Panc1 (cell line): Measurements from ENCODE around the gene ARHGEF10L. TPM values are rescaled to one million over a fixed set of nuclear protein-coding genes. Genes with fewer than 3 reads are reported as not detected.
"Not testable (repeated sequence)": the region's sequence is repeated elsewhere in the genome, so short reads cannot be mapped to it uniquely, and the experiment has no call there.

Source experiments
- ATAC-seq: fragments of 200-7000 bp; cut with Tn5 transposase; 2 replicates; pipeline ENCODE4 v1.9.1; 2020; ENCODE audit warnings: mild to moderate bottlenecking, moderate library complexity
- BruUV-seq: library from RNA; stranded (reverse); fragments of 400-500 nt; replicated peaks from 2 replicates; lab custom pipeline; 2021; lab: Mats Ljungman, UMichigan
- CTCF ChIA-PET: fragments of 300-600 bp; sonication (Branson Sonifier 250); formaldehyde crosslinking; loops from one replicate; lab custom pipeline; 2022; ENCODE audit warnings: antibody characterized with exemption; lab: Charles Lee
- POLR2A ChIA-PET: fragments of 300-600 bp; sonication (Branson Sonifier 250); formaldehyde crosslinking; loops from one replicate; lab custom pipeline; 2022; ENCODE audit warnings: antibody characterized with exemption; lab: Charles Lee
- DNase-seq: peaks from one replicate; pipeline ENCODE4 v3.0.0-alpha.2; 2010; ENCODE audit warnings: low read depth, low spot score
- H3K27ac ChIP-seq: 2 replicates; pipeline ENCODE4 v1.5.1; 2011; ENCODE audit warnings: mild to moderate bottlenecking, low read length, inconsistent platforms
- H3K27me3 ChIP-seq: fragments of 200-500 bp; sonication (Bioruptor generic); 2 replicates; pipeline ENCODE4 v1.6.0; 2014; ENCODE audit warnings: low read length, inconsistent platforms; ENCODE audit not compliant: control insufficient read depth, insufficient read depth
- H3K36me3 ChIP-seq: fragments of 200-500 bp; sonication (Bioruptor generic); 2 replicates; pipeline ENCODE4 v1.5.1; 2014; ENCODE audit warnings: inconsistent platforms, mild to moderate bottlenecking, low read length, moderate library complexity; ENCODE audit not compliant: control insufficient read depth, insufficient read depth
- H3K4me1 ChIP-seq: 2 replicates; pipeline ENCODE4 v1.5.1; 2011; ENCODE audit warnings: inconsistent platforms, mild to moderate bottlenecking, low read length, moderate library complexity; ENCODE audit not compliant: control insufficient read depth, insufficient read depth
- H3K4me3 ChIP-seq, 2 experiments: 2 replicates each; pipeline ENCODE4 v1.5.1; 2011 to 2012; ENCODE audit warnings: low read depth in 2 of 2, low read length in 2 of 2, mild to moderate bottlenecking in 2 of 2, inconsistent platforms in 1 of 2, moderate library complexity in 1 of 2
- H3K9me3 ChIP-seq: fragments of 200-500 bp; sonication (Bioruptor generic); 2 replicates; pipeline ENCODE4 v1.5.1; 2014; ENCODE audit warnings: low read depth, mild to moderate bottlenecking, inconsistent platforms, low read length, moderate library complexity; ENCODE audit not compliant: control insufficient read depth, insufficient read depth
- POLR2AphosphoS5 ChIP-seq: IDR thresholded peaks from 2 replicates; pipeline ENCODE4 v1.6.1; 2012; ENCODE audit warnings: mild to moderate bottlenecking, low read depth, low read length, moderate library complexity
- SIN3A ChIP-seq: IDR thresholded peaks from 2 replicates; pipeline ENCODE4 v1.6.1; 2012; ENCODE audit warnings: low read depth, mild to moderate bottlenecking, low read length, moderate library complexity, borderline replicate concordance; ENCODE audit not compliant: insufficient read depth
- TCF7L2 ChIP-seq: IDR thresholded peaks from 2 replicates; pipeline ENCODE4 v1.6.1; 2011; ENCODE audit warnings: mild to moderate bottlenecking, low read depth, low read length, inconsistent platforms
- in situ Hi-C: cut with HindIII; loops from 2 replicates; pipeline ENCODE4 v1.10.0; 2016; ENCODE audit warnings: low sequenced_read_pairs, low pct_unique_long_range_greater_than_20kb
- intact Hi-C: fragments of 100-400 bp; cut with micrococcal nuclease; formaldehyde crosslinking; loops from one replicate; pipeline ENCODE4 v1.10.0; 2022; ENCODE audit not compliant: unreplicated experiment
- total RNA-seq: library from RNA; stranded (reverse); gene quantifications from one replicate; pipeline ENCODE4 v1.2.1, GENCODE V29; 2021; ENCODE audit not compliant: unreplicated experiment
- TF ChIP-seq, protein P1 (sequence below), 2 experiments: IDR thresholded peaks; 2 replicates each; pipeline ENCODE4 v1.6.1; 2011 to 2012; ENCODE audit warnings: low read depth in 2 of 2, control low read depth in 1 of 2, low read length in 1 of 2, mild to moderate bottlenecking in 1 of 2, moderate library complexity in 1 of 2; ENCODE audit not compliant: insufficient read depth in 1 of 2
- TF ChIP-seq, protein P2 (sequence below): fragments of 450-650 bp; IDR thresholded peaks from 2 replicates; pipeline ENCODE4 v1.5.1; 2017; ENCODE audit warnings: mild to moderate bottlenecking

The ARHGEF10L gene
- total RNA-seq, 1 experiment from 2014 or later = 5.9 TPM

DNA sequence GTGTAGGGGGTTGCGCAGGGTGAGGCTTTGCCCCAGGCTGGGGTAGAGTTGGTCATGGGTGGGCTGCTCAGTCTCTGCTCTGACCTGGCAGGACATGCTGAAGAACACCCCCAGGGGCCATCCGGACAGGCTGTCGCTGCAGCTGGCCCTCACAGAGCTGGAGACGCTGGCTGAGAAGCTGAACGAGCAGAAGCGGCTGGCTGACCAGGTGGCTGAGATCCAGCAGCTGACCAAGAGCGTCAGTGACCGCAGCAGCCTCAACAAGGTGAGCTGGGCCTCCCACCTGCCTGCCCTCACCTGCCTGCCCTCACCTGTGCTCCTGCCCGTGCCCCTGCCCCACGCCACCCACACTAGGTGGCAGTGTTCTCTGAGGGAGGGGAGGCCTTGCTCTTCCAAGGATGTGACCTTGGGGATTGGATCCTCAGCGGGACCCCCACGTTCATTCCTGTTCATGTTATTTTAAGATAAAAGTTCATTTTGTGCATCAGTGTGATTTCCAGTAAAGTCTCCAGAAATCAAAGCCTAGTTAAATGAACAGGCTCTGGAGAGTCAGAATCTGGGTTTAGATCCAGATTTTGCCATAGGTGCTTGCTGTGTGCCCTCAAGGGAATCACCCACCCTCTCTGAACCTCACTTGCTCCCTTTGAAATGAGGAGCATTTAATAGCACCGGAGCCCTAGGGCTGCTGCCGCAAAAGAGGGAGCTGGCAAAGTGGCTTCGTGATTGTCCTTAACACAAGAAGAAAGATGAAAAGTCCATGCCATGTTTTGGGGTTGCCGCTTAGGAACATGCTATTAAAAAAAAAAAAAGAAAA, 87.9 kb downstream of the ARHGEF10L start:
- Histone ChIP-seq H3K27ac (no peak overlapping the region), H3K4me3 (no peak overlapping the region), H3K27me3 (no peaks in the 10 kb centered on the region), H3K4me1 (peaks cover 5% of the 10 kb centered on the region; the same call in 1 of the 2 replicates), H3K9me3 (no peaks in the 10 kb centered on the region), H3K36me3 (no peaks in the 10 kb centered on the region)
- POLR2A ChIA-PET = no interaction called here
- CTCF ChIA-PET = no interaction called here
- no peak for DNase-seq
- no peak for ATAC-seq
- TF ChIP-seq, protein P1, sequence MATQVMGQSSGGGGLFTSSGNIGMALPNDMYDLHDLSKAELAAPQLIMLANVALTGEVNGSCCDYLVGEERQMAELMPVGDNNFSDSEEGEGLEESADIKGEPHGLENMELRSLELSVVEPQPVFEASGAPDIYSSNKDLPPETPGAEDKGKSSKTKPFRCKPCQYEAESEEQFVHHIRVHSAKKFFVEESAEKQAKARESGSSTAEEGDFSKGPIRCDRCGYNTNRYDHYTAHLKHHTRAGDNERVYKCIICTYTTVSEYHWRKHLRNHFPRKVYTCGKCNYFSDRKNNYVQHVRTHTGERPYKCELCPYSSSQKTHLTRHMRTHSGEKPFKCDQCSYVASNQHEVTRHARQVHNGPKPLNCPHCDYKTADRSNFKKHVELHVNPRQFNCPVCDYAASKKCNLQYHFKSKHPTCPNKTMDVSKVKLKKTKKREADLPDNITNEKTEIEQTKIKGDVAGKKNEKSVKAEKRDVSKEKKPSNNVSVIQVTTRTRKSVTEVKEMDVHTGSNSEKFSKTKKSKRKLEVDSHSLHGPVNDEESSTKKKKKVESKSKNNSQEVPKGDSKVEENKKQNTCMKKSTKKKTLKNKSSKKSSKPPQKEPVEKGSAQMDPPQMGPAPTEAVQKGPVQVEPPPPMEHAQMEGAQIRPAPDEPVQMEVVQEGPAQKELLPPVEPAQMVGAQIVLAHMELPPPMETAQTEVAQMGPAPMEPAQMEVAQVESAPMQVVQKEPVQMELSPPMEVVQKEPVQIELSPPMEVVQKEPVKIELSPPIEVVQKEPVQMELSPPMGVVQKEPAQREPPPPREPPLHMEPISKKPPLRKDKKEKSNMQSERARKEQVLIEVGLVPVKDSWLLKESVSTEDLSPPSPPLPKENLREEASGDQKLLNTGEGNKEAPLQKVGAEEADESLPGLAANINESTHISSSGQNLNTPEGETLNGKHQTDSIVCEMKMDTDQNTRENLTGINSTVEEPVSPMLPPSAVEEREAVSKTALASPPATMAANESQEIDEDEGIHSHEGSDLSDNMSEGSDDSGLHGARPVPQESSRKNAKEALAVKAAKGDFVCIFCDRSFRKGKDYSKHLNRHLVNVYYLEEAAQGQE (IDR thresholded peaks at IDR 0.05; ENCODE audit: insufficient read depth in 1 of 2, low read depth in 2 of 2, low read length in 1 of 2) = no peak
- TF ChIP-seq SIN3A (no peak), TCF7L2 (no peak), POLR2AphosphoS5 (no peak)
- TF ChIP-seq, protein P2, sequence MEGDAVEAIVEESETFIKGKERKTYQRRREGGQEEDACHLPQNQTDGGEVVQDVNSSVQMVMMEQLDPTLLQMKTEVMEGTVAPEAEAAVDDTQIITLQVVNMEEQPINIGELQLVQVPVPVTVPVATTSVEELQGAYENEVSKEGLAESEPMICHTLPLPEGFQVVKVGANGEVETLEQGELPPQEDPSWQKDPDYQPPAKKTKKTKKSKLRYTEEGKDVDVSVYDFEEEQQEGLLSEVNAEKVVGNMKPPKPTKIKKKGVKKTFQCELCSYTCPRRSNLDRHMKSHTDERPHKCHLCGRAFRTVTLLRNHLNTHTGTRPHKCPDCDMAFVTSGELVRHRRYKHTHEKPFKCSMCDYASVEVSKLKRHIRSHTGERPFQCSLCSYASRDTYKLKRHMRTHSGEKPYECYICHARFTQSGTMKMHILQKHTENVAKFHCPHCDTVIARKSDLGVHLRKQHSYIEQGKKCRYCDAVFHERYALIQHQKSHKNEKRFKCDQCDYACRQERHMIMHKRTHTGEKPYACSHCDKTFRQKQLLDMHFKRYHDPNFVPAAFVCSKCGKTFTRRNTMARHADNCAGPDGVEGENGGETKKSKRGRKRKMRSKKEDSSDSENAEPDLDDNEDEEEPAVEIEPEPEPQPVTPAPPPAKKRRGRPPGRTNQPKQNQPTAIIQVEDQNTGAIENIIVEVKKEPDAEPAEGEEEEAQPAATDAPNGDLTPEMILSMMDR = no peak
- intact Hi-C loops = no loop called here
- BruUV-seq = no TSS peak
- in situ Hi-C loops = no loop called here

DNA sequence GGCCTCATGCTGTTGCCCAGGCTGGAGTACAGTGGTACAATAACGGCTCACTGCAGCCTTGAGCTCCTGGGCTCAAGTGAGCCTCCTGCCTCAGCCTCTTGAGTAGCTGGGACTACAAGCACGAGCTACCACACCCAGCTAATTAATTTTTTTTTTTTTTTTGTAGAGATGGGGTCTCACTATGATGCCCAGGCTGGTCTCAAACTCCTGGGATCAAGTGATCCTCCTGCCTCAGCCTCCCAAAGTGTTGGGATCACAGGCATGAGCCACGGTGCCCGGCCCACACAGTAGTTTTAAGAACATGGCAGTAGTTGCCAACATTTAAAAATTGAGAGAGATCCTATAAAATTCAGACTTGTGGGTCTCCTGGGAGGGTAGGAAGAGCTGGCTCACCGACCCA, 89.5 kb downstream of the ARHGEF10L start:
- DNase-seq, H3K4me3 ChIP-seq, POLR2A ChIA-PET, H3K27me3 ChIP-seq, H3K4me1 ChIP-seq, ATAC-seq, H3K9me3 ChIP-seq, BruUV-seq, in situ Hi-C loops, H3K36me3 ChIP-seq, H3K27ac ChIP-seq, intact Hi-C loops: not testable (repeated sequence)
- CTCF ChIA-PET = interaction anchor here (0.7 kb wide), 1 partner anchor 97 kb away, joined by 7 read pairs; no protein-coding TSS in a partner anchor

DNA sequence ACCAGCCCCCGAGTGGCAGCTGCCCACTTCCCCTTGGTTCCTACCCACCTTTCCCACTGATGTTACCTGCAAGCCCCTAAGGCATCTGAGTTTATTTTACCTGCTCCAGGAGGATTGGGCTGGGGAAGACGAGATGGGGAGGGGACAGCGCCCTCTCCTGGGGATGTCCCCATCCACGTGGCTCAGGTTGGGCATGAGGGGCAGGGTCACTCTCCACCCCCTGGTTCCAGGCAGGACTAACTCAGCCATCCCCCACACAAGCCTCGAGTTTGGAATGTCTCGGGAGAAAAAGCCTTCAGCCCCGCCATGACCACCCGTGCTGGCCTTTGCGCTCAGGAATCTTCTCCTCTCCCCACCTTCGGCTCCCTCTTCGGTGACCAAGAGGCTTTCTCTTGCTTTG, 90.0 kb downstream of the ARHGEF10L start:
- Histone ChIP-seq H3K27ac (no peak overlapping the region), H3K36me3 (no peaks in the 10 kb centered on the region), H3K27me3 (no peaks in the 10 kb centered on the region), H3K4me3 (no peak overlapping the region), H3K4me1 (peaks cover 5% of the 10 kb centered on the region; the same call in 1 of the 2 replicates), H3K9me3 (no peaks in the 10 kb centered on the region)
- DNase-seq = no peak
- CTCF ChIA-PET = interaction anchor here (0.7 kb wide), 1 partner anchor 97 kb away, joined by 7 read pairs; no protein-coding TSS in a partner anchor
- no peak for ATAC-seq
- in situ Hi-C loops = no loop called here
- no peak for TF ChIP-seq POLR2AphosphoS5
- no peak for TF ChIP-seq TCF7L2
- TF ChIP-seq, protein P1 (IDR thresholded peaks at IDR 0.05; ENCODE audit: insufficient read depth in 1 of 2, low read depth in 2 of 2, low read length in 1 of 2) = no peak
- TF ChIP-seq, protein P2 = no peak
- TF ChIP-seq SIN3A = no peak
- intact Hi-C loops = no loop called here
- BruUV-seq = no TSS peak
- POLR2A ChIA-PET = no interaction called here
